Psoas muscle (tissue), 8 donors: ENCODE data around the gene PITPNC1. TPM values are rescaled to one million over a fixed set of nuclear protein-coding genes. Genes with fewer than 3 reads are reported as not detected.
"Not testable (repeated sequence)": the region's sequence is repeated elsewhere in the genome, so short reads cannot be mapped to it uniquely, and the experiment has no call there.

Source experiments
- ATAC-seq, 4 donors: fragments of 200-7000 bp; cut with Tn5 transposase; one replicate each; pipeline ENCODE4 v1.9.1; 2020; ENCODE audit warnings: moderate library complexity in 3 of 4, mild to moderate bottlenecking in 2 of 4
- DNase-seq, 2 donors: peaks; one replicate each; pipeline ENCODE4 v3.0.0-alpha.2; 2020
- H3K27ac ChIP-seq: fragments of 200-600 bp; one replicate; pipeline ENCODE4 v1.8.0; 2022
- H3K27me3 ChIP-seq, 3 donors: fragments of 200-600 bp in 1 of 3; one replicate each; pipeline versions ENCODE4 v1.6.1 to v1.8.0; 2013 to 2022; ENCODE audit warnings: low read length in 2 of 3, mild to moderate bottlenecking in 2 of 3, moderate library complexity in 1 of 3; ENCODE audit not compliant: insufficient read depth in 3 of 3
- H3K36me3 ChIP-seq, 2 donors: fragments of 200-600 bp in 1 of 2; one replicate each; pipeline versions ENCODE4 v1.6.1 to v1.8.0; 2013 to 2022; ENCODE audit warnings: low read depth in 1 of 2, mild to moderate bottlenecking in 1 of 2, moderate library complexity in 1 of 2; ENCODE audit not compliant: insufficient read depth in 1 of 2
- H3K4me1 ChIP-seq: fragments of 200-600 bp; one replicate; pipeline ENCODE4 v1.8.0; 2022
- H3K4me3 ChIP-seq: fragments of 200-600 bp; one replicate; pipeline ENCODE4 v1.8.0; 2022; ENCODE audit warnings: mild to moderate bottlenecking
- H3K9me3 ChIP-seq: fragments of 200-600 bp; one replicate; pipeline ENCODE4 v1.8.0; 2022
- WGBS, 3 donors: extraction: QIAGEN DNeasy Blood & Tissue Kit; methylation state at CpG; one replicate each; pipeline versions ENCODE4 v1.1.6 to v1.1.7; 2013; 5-methylcytosine and 5-hydroxymethylcytosine counted together
- intact Hi-C, 2 donors: fragments of 100-400 bp; cut with DNase I; formaldehyde crosslinking; loops; one replicate each; pipeline versions ENCODE4 v1.11.0 to v1.14.2; 2022
- polyA plus RNA-seq, 3 donors: library from polyadenylated mRNA; stranded (reverse); fragments of 200-250 nt; gene quantifications; one replicate each; pipeline ENCODE4 v1.2.3, GENCODE V29; 2013
- total RNA-seq, 4 donors: library from RNA; stranded (reverse); fragmentation: NEBNext Ultra II Directional in 2 of 4; extraction: Animal tissue kit (Norgen Biotek cat#: 25700) in 2 of 4; gene quantifications; one replicate each; pipeline versions ENCODE4 v1.2.1 to v1.2.4, GENCODE V29; 2021 to 2023
- TF ChIP-seq, protein P1 (sequence below): fragments of 200-600 bp; IDR thresholded peaks from one replicate; pipeline ENCODE4 v1.8.0; 2022; ENCODE audit warnings: antibody characterized with exemption
- donor health status: healthy with polysubstance abuse.
- donor health status: DM: no; HTN: no; CAD: no; lungs with moderate emphysema.
- donor health status: Bipolar disorder and iron deficiency.
- donor health status: healthy.
- donor health status: DM: yes; HTN: yes; CAD: no.
- donor health status: DM: no; HTN: no; CAD: no.
- donor health status: DM: no; HTN: no; CAD: no.
- donor health status: DM: yes; HTN: yes; CAD: no.

Gene PITPNC1
- total and polyA plus RNA-seq, 7 donors, result 4.4 to 54.7 (median 6.6) TPM

DNA sequence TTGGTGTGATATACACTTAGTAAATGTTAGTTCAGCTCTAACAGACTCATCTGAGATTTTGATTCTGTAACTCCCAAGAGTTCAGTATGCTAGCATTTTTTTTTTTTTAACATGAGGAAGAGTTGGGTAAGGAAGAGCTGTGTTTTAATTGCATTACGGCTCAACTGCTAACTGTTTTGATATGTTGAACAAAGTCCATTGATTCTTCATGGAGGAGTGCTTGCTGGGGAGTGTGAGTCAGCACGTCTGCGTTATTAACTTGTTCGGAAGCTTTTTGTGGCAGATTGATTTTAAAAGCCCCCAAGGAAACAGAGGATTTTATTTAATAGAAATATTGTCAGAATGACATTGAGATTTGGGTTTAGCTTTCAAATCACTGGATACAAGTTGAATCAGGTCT, 45.8 kb downstream of the PITPNC1 start:
- Histone ChIP-seq H3K9me3 (no peaks in the 10 kb centered on the region), H3K27ac (no peak overlapping the region), H3K4me3 (no peak overlapping the region), H3K27me3 (no peaks in the 10 kb centered on the region), H3K36me3 (peaks cover 0 to 2% of the 10 kb centered on the region in 2 donors), H3K4me1 (no peaks in the 10 kb centered on the region)
- 57 to 87% (median 73%) methylated on average over 4 of the region's 4 CpGs for WGBS, 3 donors
- ATAC-seq (no peak), DNase-seq (no peak)
- TF ChIP-seq, protein P1, sequence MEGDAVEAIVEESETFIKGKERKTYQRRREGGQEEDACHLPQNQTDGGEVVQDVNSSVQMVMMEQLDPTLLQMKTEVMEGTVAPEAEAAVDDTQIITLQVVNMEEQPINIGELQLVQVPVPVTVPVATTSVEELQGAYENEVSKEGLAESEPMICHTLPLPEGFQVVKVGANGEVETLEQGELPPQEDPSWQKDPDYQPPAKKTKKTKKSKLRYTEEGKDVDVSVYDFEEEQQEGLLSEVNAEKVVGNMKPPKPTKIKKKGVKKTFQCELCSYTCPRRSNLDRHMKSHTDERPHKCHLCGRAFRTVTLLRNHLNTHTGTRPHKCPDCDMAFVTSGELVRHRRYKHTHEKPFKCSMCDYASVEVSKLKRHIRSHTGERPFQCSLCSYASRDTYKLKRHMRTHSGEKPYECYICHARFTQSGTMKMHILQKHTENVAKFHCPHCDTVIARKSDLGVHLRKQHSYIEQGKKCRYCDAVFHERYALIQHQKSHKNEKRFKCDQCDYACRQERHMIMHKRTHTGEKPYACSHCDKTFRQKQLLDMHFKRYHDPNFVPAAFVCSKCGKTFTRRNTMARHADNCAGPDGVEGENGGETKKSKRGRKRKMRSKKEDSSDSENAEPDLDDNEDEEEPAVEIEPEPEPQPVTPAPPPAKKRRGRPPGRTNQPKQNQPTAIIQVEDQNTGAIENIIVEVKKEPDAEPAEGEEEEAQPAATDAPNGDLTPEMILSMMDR, result no peak
- intact Hi-C loops, result no loop called here

DNA sequence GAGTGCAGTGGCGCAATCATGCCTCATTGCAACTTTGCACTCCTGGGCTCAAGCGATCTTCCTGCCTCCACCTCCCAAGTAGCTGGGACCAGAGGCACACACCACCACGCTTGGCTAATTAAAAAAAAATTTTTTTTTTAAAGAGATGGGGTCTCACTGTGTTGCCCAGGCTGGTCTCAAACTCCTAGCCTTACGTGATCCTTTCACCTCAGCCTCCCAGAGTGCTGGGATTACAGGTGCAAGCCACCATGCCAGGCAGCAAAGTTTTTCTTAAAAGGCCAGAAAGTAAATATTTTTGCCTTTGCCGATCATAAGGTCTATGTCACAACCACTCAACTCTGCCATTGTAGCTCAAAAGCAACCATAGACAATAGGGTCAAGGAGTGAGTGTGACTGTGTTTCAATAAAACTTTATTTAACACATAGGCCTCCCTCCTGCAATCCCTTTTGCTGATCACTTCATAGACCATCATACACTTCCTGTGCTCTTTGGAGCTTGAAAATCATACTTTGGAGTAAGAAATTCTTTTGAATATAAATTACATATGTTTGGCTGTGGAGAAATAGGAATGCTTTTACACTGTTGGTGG, 48.6 kb downstream of the PITPNC1 start:
- ATAC-seq, result no peak
- WGBS, 3 donors, result 94 to 97% (median 95%) methylated on average over 5 of the region's 5 CpGs

DNA sequence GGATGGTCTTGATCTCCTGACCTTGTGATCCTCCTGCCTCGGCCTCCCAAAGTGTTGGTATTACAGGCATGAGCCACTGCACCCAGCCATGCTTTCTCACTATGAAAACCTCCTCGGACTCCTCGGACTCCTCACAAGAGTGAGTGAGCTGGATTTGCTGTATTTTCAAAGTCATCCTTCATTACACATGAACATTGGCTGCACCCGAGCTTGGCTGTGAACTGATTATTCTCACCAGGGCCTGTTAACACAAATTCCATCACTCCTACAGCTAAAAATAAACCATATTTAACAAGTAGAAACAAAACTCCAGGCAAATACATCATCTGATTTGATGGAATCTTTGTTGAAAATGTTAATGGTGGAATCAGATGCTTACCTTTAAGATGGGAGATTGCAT, 50.3 kb downstream of the PITPNC1 start:
- Histone ChIP-seq H3K4me3 (no peak overlapping the region), H3K27ac (no peak overlapping the region), H3K4me1 (no peaks in the 10 kb centered on the region), H3K9me3 (no peaks in the 10 kb centered on the region), H3K36me3 (no peaks in the 10 kb centered on the region), H3K27me3 (no peaks in the 10 kb centered on the region)
- no peak for ATAC-seq
- 56 to 80% (median 67%) methylated on average over 4 of the region's 4 CpGs for WGBS, 3 donors
- TF ChIP-seq, protein P1, result no peak
- intact Hi-C loops, result no loop called here
- DNase-seq, result no peak

More for the DNA sequence above, 48.6 kb downstream of the PITPNC1 start:
- Histone ChIP-seq H3K9me3 (no peaks in the 10 kb centered on the region), H3K4me3 (no peak overlapping the region), H3K36me3 (no peaks in the 10 kb centered on the region), H3K27me3 (no peaks in the 10 kb centered on the region), H3K4me1 (no peaks in the 10 kb centered on the region), H3K27ac (no peak overlapping the region)
- DNase-seq, result no peak
- intact Hi-C loops, result no loop called here
- TF ChIP-seq, protein P1, result no peak

DNA sequence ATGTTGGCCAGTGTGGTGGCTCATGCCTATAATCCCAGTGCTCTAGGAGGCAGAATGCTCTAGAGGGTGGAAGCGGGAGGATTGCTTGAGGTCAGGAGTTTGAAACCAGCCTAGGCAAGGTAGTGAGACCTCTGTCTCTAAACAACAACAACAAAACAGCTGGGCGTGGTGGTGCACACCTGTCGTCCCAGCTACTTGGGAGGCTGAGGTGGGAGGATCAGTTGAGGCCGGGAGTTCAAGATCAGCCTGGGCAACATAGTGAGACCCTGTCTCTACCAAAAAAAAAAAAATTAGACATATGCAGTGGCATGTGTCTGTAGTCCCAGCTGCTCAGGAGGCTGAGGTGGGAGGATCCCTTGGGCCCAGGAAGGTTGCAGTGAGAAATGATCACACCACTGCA, 53.4 kb downstream of the PITPNC1 start:
- H3K9me3 ChIP-seq, ATAC-seq, DNase-seq, H3K27ac ChIP-seq, intact Hi-C loops, H3K27me3 ChIP-seq, H3K4me1 ChIP-seq, H3K36me3 ChIP-seq, H3K4me3 ChIP-seq: not testable (repeated sequence)
- 95 to 99% (median 97%) methylated on average over 4 of the region's 4 CpGs for WGBS, 3 donors

DNA sequence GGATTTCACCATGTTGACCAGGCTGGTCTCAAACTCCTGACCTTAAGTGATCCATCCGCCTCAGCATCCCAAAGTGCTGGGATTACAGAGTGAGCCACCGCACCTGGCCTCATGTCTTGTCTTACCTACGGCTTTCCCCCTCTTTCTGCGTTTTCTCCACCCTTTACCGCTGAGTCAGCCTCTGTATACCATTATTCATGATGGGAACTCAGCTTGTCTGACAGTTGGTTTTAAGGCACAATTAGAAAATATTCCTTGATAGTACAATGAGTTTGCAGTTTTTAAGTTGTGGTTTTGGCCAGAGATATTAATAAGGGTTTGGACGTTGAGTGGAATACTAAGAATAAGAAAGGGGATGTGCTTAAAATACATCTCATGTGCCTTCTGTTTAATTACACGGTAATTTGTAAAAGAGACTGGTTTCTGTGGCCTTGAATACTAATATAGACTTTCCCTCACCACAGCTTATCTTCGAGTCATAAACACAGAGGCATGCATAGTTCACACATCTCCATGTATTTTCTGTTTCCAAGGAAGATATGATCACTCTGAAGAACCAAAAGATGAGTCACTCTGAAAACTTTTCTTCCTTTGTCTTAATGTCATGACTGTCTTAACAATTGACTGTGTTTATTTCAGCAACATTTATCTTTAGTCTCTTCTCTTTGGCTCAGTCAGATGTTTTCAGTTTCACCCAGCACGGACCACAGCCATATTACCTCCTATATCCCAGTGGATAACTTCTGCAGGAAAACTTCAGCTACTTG, 54.4 kb downstream of the PITPNC1 start:
- ATAC-seq, result no peak
- H3K36me3 ChIP-seq, result no peaks in the 10 kb centered on the region
- TF ChIP-seq, protein P1, result no peak
- DNase-seq, result no peak
- H3K4me3 ChIP-seq, result no peak overlapping the region
- no peak overlapping the region for H3K27ac ChIP-seq
- H3K4me1 ChIP-seq, result no peaks in the 10 kb centered on the region
- 78 to 83% (median 82%) methylated on average over 9 of the region's 9 CpGs for WGBS, 3 donors
- intact Hi-C loops, result no loop called here
- H3K9me3 ChIP-seq, result no peaks in the 10 kb centered on the region
- no peaks in the 10 kb centered on the region for H3K27me3 ChIP-seq
